ENCODE measurements around the gene GIT2. TPM values are rescaled to one million over a fixed set of nuclear protein-coding genes. Genes with fewer than 3 reads are reported as not detected.

The GIT2 gene, protein sequence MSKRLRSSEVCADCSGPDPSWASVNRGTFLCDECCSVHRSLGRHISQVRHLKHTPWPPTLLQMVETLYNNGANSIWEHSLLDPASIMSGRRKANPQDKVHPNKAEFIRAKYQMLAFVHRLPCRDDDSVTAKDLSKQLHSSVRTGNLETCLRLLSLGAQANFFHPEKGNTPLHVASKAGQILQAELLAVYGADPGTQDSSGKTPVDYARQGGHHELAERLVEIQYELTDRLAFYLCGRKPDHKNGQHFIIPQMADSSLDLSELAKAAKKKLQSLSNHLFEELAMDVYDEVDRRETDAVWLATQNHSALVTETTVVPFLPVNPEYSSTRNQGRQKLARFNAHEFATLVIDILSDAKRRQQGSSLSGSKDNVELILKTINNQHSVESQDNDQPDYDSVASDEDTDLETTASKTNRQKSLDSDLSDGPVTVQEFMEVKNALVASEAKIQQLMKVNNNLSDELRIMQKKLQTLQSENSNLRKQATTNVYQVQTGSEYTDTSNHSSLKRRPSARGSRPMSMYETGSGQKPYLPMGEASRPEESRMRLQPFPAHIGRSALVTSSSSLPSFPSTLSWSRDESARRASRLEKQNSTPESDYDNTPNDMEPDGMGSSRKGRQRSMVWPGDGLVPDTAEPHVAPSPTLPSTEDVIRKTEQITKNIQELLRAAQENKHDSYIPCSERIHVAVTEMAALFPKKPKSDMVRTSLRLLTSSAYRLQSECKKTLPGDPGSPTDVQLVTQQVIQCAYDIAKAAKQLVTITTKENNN
- total RNA-seq = 33.9 and 58.3 TPM in 2 replicates

DNA sequence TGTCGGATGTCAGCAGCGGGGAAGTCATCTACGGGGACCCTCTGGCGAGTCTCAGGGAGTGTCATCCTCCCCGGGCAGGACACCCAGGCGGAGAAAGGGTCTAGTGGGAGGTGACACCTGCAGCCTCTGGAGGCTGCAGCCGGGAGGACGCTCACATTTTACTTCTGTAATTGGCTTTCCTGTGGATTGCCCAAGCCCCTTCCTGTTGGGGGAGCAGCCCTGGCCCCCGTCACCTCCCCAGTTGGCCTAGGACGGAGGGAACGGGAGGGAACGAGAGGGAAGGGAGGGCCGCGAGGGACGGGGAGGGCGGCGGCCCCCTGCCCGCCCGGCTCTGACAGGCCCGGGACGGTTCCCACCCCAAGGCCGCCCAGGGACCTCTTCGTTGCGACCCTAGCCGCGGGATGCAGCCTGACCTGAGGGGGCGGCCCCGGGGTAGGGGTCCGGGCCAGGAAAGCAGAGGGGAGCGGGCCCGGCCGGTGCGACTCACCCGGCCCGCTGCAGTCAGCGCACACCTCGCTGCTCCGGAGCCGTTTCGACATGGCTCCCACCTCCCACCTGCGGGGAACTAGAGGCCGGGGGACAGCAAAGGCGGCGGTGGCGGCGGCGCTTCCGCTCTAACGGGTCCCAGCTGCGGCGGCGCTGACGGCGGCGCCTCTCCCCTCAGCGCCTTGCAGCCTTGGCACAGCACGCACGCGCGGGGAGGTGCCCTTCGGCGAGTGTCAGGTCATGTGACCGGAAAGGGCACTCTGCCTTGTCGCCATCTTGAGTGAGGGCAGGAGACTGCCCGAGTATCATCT lies at the start of gene GIT2:
GIT2 (minus strand) TSS at position 683 of the 797 bp plus-strand sequence; CDS start at position 539, 144 bp downstream.

GRCh38 chr12:109998904-109999648 lies 2.9 kb upstream of the GIT2 start, which contains the start of gene ANKRD13A:
Gene ANKRD13A, plus strand, starts transcription at chr12:109999430. Its CDS starts 259 bp downstream, at chr12:109999689.

GRCh38 chr12:109899783-109900751 lies 96.1 kb downstream of the GIT2 start, which contains the start of gene TCHP:
Gene TCHP, plus strand, starts transcription at chr12:109900274. Its CDS starts 2,753 bp downstream, at chr12:109903027.

DNA sequence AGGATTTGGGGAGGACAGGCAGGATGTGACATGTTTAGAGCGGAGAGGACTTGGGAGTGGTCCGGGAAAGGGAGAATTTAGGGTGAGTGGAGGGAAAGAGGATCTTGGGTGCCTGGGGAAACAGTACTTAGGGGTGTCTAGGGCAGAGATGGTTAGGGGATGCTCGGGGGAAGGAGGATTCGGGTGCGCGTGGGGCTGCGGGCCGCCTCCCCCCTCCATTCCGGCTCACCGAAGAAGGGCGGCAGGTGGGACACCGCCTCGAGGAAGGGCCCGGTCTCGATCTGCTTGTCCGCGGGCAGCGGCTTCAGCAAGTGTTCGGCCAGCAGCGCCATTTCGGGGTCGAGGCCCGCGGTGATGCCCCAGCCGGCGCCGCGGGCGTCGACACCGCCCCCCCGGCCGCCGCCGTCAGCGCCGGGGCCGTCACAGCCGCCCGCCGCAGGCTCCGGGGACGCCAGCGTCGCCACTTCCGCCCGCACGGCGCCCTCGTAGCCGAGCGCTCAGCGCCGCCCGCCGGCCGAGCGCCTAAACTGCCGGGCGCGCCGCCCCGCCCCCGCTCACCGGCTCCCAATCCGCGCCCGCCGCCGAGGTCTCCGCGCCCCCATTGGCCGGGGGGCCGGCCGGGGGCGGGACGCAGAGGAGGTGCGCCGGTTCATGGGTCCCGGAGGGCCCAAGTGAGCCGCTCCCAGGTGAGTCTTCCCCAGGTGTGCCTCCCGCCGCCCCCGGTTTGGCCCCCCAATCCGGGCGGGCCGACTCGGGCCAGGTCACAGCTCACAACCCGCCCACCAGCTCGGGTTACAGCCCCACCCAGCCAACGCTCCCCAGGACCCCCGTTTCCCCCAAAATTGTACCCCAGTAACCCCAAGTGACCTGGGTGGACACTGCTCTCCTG lies 115.9 kb downstream of the GIT2 start, which contains the start of gene GLTP:
GLTP (minus strand) TSS at position 499 of the 889 bp plus-strand sequence; CDS start at position 332, 167 bp downstream.

Other genes with a start within 250 kb of the GIT2 start
- gene TRPV4, start 163.0 kb downstream of the GIT2 start, total RNA-seq = 0.30 and 0.32 TPM in 2 replicates
- 56.1 and 62.1 TPM in 2 replicates for gene GLTP, start 115.8 kb downstream of the GIT2 start, total RNA-seq
- 7.4 and 12.2 TPM in 2 replicates for gene TCHP, start 96.1 kb downstream of the GIT2 start, total RNA-seq
- gene ANKRD13A, start 3.1 kb upstream of the GIT2 start, total RNA-seq = 58.8 and 115 TPM in 2 replicates
- gene C12orf76, start 52.2 kb upstream of the GIT2 start, total RNA-seq = 14.2 and 15.4 TPM in 2 replicates
- gene IFT81, start 128.0 kb upstream of the GIT2 start, total RNA-seq = 21.4 and 33.3 TPM in 2 replicates